SHP77 treated with DMSO at 0.1 percent for 48 hours (cell line): ENCODE data around the gene MPRIP.
"Not testable (repeated sequence)": the region's sequence is repeated elsewhere in the genome, so short reads cannot be mapped to it uniquely, and the experiment has no call there.

Experiments
- DNase-seq: peaks from one replicate; lab custom pipeline; 2025; lab: John Stamatoyannopoulos, UW

Gene MPRIP

GRCh38 chr17:17013828-17014747 lies 28.2 kb upstream of the MPRIP start:
- DNase-seq, result not testable (repeated sequence)

GRCh38 chr17:17014748-17015124 lies 27.5 kb upstream of the MPRIP start:
- not testable (repeated sequence) for DNase-seq

DNA sequence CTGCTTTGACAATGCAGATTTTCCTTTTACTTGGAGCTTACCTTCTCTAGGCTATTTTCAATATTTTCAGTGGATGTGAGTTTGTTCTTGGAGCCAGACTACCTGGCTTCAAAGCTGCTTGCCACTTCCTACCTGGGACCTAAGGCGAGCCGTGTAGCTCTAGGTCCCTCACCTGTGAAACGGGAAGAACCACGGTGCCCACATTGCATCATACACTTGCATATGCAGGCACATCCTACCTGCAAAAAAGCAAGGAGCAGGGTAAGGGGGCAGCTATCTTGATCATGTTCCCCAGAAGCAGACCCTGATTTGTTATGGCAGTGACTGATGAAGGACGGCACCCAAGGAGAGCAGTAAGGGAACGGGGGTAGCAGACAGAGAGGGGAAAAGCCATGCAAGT lies 27.0 kb upstream of the MPRIP start:
- no peak for DNase-seq

GRCh38 chr17:17016199-17017197 lies 25.8 kb upstream of the MPRIP start:
- not testable (repeated sequence) for DNase-seq

GRCh38 chr17:17017343-17018014 lies 24.8 kb upstream of the MPRIP start:
- DNase-seq, result no peak

- no peak for DNase-seq
Observed at GRCh38 chr17:17018021-17018441, 24.2 kb upstream of the MPRIP start.

DNA sequence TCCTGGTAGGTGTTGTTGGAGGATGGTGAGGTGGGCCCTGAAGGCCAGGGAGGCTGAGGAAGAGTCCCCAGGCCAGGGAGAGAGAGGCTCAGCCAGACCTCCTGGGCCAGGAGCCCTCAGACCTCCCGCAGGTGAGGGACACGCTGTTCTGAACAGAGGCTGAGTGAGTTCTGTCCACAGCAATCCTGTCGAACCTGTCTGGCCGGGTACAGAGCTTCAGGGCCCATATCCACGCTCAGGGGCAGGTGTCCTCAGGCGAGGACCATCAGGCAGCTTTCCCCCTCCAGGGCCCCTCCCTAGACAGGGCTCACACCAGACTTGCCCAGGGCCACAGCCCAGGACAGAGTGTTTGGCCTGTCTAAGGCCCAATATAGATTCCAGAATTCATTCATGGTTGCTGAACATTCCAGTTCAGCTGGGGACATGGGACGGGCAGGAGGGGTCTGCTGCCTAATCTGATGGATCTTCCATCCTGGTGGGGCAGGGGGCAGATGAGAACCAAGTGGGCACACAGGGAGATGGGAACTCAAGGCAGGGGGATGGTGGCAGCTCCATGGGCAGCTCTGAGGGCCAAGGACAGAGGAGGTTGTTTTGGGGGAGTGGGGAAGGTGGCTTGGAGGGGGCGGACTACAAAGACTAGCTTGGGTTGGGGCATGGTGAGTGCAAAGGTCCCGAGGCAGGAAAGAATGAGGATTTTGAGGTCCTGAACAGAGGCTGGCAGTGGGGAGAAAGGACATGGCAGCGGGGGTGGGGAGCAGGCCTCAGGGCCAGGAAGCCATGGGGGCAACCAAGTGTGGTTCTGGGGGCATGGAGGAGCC lies 23.4 kb upstream of the MPRIP start:
- no peak for DNase-seq

- DNase-seq, result no peak
Observed at GRCh38 chr17:17019430-17019762, 22.9 kb upstream of the MPRIP start.

GRCh38 chr17:17019891-17020456 lies 22.3 kb upstream of the MPRIP start:
- DNase-seq, result no peak

DNA sequence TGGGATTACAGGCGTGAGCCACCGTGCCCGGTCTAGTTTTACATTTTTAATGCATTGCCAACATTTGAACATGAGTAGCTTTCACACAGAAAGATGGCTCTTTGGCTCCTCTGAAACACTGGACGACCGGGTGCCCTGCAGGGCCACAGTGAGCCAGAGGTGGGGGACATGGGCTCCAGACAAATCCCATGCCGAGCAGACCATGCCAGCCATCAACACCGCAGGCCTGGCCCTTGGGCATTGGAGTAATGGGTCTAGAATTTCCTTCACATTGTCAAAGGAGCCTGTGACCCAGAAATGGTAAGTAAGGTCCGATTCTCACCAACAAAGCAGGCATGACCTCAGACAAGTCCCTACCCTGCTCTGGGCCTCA lies 21.4 kb upstream of the MPRIP start:
- no peak for DNase-seq

DNA sequence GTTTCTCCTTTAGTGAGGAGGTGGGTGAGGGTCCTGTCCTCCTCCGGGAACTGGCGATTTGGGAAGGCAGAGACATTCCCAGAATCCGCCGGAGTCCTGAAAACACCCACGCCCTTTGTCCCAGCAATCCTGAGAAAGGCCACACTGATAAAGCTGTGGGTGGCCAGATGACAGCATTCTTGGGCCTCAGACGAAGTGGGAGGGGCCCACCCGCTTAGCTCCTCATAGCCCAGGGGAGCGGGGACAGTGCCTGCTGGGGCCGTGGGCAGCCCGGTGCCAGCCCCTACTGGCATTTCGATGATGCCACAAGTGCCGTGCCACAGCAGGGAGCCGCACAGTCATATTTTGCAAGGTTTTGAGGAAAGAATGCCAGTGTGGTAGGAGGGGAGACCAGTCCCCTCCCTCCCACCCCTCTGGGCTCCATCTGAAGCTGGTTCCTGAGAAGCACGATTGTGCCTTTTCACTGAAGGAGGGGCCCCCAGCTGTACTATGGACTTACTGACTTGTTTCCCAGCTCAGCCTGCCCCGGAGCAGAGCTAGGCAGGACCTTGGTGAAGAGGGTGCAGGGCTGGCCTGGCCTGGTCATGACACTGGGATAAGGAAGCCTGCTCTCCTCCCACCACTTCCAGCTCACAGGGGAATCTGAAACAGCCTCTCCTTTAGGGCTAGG lies 20.9 kb upstream of the MPRIP start:
- DNase-seq, result no peak

DNA sequence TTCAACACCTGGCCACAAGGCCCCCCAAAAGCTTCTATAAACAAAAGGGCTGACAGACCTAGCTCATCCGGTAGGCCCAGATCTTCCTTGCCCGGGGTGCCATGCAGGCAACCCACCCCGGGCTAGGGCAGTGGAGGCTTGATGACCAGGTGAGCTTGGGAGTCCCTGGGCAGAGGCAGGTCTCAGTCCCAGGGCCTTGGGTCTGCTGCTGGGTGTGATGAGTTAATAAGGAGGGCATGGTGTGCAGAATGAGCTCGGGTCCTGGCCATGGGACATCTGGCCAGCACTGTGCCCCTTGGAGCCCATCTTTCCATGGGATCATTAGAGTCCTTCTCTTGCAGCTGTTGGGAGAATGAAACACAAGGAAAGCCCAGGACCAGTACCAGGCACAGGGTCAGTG lies 20.2 kb upstream of the MPRIP start:
- no peak for DNase-seq

- DNase-seq, result no peak
Observed at GRCh38 chr17:17022456-17022855, 19.8 kb upstream of the MPRIP start.

GRCh38 chr17:17024778-17025300 lies 17.4 kb upstream of the MPRIP start:
- no peak for DNase-seq

DNA sequence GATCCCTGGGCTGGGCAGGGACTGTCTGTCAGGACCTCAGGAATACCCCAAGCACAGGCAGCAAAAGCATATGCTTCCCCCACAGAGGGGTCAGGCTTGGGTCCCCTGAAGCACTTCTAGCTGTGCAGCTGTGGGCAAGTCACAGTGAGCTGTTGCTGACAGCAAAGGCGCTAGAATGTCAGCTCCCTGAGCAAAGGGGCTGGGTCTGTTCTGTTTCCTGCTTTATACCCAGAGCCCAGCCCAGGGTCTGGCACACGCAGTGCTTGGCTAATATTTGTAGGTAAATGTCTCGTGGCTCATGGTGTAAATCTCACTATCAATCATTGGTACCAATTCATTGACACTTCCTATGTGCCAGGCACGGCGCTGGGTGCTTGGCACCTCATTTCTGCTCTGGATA lies 16.6 kb upstream of the MPRIP start:
- no peak for DNase-seq

DNA sequence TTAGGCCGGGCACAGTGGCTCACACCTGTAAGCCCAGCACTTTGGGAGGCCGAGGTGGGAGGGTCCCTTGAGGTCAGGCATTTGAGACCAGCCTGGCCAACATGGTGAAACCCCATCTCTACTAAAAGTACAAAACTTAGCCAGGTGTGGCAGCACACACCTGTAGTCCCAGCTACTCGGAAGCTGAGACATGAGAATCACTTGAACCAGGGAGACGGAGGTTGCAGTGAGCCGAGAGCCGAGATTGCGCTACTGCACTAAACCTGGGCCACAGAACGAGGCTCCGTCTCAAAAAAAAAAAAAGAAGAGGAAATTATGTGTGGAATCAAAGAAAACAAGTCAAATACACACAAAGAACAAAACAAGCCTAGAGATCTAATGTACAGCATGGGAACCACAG lies 16.1 kb upstream of the MPRIP start:
- no peak for DNase-seq

DNA sequence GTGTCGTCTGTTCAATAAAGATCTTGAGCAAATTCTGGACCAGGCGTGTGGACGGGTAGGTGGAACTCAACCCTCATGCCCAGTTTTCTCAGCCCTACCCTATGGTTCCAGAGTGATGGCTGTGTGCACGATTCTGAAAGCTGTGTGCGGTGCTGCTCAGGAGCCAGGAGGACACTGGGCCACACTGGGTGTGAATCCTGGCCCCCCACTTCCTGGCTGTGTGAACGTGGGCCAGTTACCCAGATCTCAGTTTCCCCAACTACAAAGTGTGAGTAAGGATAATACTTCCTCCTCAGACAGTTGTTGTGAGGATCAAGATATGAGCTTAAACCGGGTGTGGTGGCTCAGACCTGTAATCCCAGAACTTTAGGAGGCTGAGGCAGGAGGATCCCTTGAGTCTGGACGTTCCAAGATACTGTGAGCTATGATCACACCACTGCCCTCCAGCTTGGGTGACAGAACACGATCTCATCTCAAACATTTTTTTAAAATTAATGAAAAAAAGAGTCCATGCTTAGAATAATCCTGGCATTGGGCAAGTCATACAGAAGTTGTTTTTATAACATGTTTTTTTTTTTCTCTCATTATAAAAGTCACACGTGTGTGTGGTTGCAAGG lies 14.7 kb upstream of the MPRIP start:
- no peak for DNase-seq

GRCh38 chr17:17028059-17028877 lies 14.0 kb upstream of the MPRIP start:
- peak; percentile 94 for DNase-seq
